ENCODE data around the gene CD300A.
"Not testable (repeated sequence)": the region's sequence is repeated elsewhere in the genome, so short reads cannot be mapped to it uniquely, and the experiment has no call there.

Gene CD300A

DNA sequence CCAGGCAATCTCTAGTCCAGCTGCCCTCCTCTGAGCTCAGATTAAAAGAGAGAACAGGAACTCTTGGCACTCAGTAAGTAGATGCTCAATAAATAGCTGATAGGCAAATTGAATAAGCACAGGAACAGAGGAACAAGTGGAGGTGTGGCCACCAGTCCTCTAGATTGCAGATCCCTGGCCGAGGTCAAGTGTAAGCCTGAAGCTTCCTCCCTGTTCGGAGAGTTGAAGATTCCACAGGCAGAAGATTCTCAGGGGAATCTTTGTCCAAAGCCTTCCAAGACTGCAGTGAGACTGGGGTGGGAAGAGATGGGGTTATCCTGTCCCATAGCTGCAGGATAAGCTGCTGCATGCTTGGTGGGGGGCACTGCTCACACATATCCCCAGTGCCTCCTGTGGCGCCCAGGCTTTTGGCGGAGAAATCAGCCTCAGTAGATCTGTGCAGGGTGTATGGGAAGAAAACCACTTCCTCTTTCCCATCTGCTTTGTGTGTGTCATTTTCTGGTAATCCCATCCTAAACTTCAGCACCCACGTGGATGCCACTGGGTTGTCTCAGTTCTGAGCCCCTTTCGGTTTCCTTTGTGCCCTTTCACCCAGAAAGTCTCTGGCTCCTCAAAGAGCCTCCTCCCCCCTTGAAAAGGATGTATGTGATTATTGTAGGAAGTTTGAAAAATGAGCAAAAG lies 12.1 kb downstream of the CD300A start:
- peak in 1 of 2 donors; percentile 17 for DNase-seq (ENCODE audit: low read depth in 2 of 2)

DNA sequence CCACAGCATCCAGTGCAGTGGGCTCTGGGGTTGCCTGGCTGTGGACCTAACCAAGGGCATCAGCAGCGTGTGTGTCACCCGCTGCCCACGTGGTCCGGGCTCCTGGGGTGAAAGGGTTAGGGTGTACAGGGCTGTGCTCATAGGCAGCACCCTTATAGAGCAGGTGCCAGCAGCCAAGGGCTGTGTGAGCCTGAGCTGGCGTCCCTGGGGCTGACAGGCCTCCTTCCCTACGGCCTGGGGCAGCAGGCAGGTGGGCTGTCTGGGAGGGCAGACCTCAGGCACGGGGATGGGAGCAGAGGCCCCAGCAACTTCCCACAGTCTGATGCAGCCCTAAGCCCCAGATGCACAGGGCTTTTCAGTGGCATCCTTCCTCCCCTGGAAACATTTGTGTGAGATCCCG lies 13.9 kb downstream of the CD300A start:
- DNase-seq (ENCODE audit: low read depth in 2 of 2) = no peak

DNA sequence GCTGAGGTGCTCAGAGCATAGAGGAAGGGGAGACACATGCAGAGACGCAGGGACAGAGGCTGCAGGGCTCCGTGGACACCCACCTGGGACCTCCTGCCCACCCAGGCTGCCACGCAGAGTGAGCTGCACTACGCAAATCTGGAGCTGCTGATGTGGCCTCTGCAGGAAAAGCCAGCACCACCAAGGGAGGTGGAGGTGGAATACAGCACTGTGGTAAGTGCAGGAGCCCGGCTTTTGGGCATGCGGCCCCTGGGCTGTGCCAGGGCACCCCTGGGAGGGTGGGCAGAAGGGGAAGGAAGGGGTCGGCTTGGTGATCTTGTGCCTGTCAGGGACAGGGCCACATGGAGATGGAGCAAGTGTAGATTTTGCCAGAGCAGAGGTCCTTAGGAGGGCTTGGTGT lies 15.2 kb downstream of the CD300A start:
- DNase-seq (ENCODE audit: low read depth in 2 of 2) = no peak

DNA sequence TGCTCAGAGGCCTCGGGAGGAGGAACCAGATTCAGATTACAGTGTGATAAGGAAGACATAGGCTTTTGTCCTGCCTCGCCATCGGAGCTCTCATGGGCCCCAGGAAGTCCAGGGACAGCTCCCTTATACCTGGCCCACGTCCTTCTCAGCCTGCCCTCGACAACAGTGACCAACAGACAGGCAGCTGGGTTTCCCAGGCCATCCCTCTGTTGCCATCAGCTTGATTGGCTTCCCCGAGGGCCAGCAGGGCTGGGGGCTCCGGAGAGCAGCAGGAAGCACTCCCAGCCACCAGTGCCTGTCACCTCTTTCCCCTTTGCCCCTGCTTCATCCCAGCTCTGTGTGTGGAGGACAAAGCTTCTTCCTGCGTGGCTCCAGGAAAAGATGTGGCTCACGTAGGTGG lies 17.6 kb downstream of the CD300A start:
- no peak for DNase-seq (ENCODE audit: low read depth in 2 of 2)

DNA sequence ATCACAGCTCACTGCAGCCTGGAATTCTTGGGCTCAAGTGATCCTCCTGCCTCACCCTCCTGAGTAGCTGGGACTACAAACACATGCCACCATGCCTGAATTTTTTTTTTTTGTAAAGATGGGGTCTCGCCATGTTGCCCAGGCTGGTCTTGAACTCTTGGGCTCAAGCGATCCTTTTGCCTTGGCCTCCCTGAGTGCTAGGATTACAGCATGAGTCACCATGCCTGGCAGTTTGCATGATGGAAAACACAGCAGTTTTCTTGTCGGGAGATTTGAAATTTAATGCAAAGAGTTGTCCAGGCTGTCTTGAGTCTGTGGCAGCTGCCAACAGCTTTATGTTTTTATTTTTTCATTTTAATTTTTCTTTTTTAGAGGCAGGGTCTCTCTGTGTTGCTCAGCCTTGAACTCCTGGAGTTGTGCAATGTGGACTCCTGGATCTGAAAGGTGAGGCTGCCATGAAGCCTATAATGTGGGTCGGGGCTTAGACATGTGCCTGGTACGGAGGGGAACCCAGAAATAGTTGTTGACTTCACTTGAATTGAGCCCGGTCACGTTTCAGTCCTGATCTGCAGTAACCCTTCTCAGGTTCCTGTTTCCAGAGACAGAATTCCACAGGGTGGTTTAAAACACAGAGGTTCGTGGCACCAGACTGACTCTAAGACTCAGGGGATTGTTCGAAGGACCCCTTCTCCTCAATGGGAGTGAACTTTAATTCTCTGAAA lies 18.7 kb downstream of the CD300A start:
- DNase-seq (ENCODE audit: low read depth in 2 of 2) = no peak

DNA sequence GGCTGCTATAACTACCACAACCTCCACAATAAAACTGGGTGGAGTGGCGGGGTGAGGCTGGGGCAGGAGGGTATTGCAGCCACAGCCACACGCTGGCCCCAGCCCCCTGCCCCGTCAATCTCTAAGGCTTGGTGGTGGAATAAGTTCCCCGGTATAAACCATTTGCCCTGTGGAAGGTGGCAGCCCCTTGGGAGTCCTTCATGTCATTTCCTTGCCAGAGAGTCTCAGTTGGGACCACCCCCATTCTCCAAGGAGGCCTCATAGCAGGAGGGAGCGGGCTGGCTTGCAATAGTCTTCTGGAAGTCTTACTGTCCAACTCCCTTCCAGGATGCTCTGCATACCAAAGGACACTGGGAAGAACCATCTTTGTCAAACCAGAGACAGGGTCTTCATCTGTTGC lies 19.4 kb downstream of the CD300A start:
- no peak for DNase-seq (ENCODE audit: low read depth in 2 of 2)

DNA sequence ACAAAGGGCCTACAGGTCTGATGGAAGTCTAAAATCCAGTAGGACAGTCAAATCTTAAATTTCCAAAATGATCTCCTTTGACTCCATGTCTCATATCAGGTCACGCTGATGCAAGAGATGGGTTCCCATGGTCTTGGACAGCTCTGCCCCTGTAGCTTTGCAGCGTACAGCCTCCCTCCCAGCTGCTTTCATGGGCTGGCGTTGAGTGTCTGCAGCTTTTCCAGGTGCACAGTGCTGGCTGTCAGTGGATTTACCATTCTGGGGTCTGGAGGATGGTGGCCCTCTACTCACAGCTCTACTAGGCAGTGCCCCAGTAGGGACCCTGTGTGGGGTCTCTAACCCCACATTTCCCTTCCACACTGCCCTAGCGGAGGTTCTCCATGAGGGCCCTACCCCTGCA lies 21.8 kb downstream of the CD300A start:
- not testable (repeated sequence) for DNase-seq (ENCODE audit: low read depth in 2 of 2)

DNA sequence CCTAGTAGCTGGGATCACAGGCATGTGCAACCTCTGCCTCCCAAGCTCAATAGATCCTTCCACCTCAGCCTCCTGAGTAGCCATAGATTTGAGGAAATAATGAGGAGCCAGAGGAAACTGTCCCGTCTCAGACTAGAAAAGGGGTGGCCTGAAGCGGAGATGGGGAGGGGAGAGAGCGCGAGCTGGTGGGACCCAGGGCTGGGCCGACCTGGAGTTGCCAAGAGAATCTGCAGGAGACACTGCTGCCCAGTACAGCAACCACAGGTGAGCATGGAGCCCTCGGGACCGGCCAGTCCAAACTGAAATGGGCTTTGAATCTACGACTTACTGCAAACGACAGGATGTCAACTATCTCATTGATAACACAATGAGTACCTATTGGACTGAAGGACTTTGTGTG lies 24.3 kb downstream of the CD300A start:
- DNase-seq (ENCODE audit: low read depth in 2 of 2) = no peak

DNA sequence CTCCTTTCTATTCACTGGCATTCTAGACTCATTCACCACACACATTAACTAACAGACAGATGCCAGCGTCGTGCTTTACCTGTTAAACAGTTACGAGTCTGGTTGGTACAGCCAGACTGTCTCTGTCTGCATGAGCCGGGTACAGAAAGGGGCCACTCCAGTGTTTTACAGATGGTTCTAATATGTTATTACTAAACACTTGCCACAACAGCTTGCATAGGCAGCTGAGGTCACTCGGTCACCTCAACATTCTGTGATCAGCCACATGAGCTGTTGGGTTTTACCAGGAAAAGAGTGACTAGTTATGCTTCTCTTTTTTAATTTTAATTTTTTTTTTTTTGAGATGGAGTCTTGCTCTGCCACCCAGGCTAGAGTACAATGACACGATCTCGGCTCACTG lies 25.2 kb downstream of the CD300A start:
- no peak for DNase-seq (ENCODE audit: low read depth in 2 of 2)

DNA sequence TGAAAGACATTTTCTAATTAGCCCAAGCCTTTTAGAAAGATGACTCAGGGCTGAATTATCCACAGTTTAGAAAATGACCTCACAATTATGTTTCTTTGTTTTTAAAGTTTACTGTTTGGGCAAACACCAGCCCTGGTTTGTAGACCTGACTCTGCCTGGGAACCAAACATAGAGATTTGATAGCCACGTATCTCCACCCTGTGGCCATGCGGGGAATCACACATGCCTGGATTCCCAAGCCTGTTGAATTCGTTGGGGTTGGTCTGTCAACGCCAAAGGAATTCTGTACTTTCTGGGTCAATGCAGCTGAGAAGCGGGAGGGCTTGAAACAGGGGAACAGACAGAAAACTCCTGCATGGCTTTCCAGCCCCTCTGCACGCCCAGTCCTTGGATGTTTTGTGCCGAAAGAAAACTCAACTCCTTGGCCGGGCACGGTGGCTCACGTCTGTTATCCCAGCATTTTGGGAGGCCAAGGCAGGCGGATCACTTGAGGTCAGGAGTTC lies 26.9 kb downstream of the CD300A start:
- peak; percentile 48 to 52 for DNase-seq (ENCODE audit: low read depth in 2 of 2)

DNA sequence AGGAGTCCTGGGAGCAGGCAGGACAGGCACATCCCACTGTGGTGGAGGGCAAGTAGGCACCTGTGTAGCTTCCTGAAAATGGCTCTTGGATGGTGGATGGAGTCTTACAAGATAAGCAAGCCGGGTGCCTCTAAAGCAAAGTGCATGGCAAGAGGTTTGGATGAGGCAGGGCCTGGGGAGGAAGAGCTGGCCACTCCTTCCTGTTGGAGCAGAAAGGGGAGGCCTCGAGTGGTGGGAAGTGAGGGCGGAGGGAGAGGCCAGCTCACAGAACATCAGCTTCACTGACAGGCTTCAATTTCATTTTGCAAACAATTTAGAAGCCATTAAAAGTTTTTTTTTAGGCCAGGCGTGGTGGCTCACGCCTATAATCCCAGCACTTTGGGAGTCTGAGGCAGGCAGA lies 31.0 kb downstream of the CD300A start:
- no peak for DNase-seq (ENCODE audit: low read depth in 2 of 2)

DNA sequence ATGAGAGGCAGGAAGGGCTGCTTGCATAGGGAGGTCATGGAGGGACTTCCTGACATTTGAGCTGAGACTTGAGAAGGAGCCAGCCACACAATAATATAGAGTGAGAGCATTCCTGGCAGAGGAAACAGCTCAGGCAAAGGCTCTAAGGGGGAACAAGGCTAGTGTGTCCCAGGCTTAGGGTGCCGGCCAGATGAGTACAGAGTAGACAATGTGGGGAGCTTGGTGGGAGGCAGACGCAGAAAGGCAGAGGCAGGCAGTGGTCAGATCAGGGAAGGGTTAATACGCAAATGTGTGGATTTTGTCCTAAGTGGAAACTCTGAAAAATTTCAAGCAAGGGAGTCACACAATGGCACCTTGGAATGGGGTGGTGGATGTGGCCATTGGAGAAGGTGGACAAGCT lies 33.6 kb downstream of the CD300A start:
- no peak for DNase-seq (ENCODE audit: low read depth in 2 of 2)

DNA sequence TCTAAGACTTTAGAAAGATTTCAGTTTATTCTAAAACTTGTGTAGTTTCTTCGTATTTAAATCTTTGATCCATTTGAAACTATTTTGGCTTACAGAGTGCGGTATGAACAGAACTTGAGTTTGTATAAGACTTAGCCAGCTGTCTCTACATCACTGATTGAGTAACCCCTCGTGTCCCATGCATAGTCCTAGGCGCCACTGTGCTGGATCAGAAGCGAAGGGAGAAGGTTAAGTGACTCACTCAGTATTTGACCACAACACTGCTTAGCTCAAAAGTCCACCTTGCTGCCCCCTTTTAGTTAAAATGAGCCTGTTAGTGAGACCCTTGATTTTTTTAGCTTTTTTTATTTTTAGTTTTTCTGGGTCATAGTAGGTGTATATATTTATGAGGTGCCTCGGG lies 36.4 kb downstream of the CD300A start:
- DNase-seq (ENCODE audit: low read depth in 2 of 2) = no peak

DNA sequence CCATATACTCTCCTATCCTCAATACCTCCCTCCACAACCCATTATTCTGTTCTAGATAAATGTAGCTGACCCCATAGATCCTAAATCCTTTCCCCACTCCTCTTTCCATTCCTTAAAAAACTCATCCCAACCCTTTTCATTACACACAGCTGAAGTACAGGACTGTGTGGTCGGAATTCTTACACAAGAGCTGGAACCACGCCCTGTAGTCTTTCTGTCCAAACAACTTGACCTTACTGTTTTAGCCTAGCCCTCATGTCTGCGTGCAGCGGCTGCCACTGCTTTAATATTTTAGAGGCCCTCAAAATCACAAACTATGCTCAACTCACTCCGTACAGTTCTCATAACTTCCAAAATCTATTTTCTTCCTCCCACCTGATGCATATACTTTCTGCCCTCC lies 37.5 kb downstream of the CD300A start:
- not testable (repeated sequence) for DNase-seq (ENCODE audit: low read depth in 2 of 2)

DNA sequence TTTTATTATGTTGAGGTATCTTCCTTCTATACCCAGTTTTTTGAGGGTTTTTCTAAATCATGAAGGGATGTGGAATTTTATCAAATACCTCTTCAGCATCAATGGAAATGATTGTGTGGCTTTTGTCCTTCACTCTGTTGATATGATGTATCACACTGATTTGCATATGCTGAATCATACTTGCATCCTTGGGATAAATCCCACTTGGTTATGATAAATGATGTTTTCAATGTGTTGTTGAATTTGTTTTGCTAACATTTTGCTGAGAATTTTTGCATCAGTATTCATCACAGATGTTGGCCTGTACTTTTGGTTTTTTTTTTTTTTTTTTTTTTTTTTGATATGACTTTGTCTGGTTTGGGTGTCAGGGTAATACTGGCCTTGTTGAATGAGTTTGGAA lies 41.7 kb downstream of the CD300A start:
- no peak for DNase-seq (ENCODE audit: low read depth in 2 of 2)

DNA sequence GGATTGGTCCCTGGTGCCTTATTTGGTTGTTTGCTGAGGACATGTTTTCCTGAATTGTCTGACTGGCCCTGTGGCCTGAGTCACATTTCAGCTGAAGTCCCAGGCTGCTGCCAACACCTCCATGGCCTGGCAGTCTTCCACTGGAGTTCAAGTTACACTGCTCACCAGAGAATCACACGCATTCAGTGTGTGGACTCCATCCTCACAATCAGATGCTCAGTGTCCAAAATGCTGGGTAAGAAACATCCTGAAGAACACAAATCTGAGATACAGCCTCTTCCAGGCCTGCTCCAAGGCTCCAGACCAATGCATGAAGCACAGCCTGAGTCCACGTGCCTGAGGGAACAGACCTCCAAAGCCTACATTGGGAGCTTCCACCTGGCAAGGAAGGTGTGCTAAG lies 45.6 kb downstream of the CD300A start:
- no peak for DNase-seq (ENCODE audit: low read depth in 2 of 2)

DNA sequence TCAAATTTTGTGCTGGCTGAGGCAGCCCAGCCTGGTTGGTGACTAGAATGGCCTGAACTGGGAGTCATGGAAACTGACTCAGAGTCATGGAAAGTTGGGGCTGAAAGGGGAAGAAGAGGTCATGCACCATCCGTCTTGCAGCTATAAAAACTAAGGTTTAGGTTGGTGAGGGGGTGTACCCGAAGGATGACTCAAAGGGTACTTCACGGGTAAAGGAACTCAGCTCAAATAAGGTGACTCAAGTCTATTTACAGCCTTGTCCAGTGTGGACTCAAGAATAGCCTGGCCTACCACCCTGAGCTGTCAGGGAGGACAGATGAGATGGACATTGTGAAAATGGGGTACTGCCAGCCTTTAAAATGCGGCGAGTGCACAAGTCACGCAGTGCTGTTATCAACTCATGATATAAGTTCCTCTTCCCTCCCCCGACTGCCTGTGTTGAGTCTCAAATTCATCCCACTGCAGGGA lies 46.2 kb downstream of the CD300A start:
- DNase-seq (ENCODE audit: low read depth in 2 of 2) = peak; percentile 34 to 52

DNA sequence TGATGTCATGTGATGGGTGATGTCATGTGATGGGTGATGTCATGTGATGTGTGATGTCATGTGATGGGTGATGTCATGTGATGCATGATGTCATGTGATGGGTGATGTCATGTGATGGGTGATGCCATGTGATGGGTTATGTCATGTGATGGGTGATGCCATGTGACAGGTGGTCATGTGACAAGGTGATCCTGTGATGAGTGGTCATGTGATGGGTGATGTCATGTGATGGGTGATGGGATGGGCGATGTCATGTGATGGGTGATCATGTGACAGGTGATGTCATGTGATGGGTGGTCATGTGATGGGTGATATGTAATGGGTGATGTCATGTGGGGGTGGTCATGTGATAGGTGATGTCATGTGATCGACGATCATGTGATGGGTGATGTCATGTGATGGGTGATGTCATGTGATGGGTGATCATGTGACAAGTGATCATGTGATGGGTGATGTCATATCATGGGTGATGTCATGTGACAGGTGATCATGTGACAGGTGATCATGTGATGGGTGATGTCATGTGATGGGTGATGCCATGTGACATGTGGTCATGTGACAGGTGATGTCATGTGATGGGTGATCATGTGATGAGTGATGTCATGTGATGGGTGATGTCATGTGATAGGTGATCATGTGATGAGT lies 47.7 kb downstream of the CD300A start:
- DNase-seq (ENCODE audit: low read depth in 2 of 2) = peak in 1 of 2 donors; percentile 39

DNA sequence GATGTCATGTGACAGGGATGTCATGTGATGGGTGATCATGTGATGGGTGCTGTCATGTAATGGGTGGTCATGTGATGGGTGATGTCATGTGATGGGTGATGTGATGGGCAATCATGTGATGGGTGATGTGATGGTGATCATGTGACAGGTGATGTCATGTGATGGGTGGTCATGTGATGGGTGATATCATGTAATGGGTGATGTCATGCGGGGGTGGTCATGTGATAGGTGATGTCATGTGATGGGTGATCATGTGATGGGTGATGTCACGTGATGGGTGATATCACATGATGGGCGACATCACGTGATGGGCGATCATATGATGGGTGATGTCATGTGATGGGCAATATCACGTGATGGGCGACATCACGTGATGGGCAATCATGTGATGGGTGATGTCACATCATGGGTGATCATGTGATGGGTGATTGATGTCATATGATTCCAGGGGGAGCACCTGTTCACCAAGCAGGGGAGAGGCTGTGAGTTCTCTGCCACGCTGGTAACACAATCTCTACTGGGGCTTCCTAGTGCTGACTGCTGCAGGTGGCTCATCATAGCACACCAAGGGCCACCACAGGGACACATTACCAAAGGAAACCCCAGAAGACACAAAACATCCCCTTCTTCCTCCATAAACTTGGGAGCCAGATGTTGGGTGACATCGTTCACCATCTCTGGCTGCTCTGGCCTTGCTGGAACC lies 48.3 kb downstream of the CD300A start:
- DNase-seq (ENCODE audit: low read depth in 2 of 2) = peak; percentile 13 to 32

DNA sequence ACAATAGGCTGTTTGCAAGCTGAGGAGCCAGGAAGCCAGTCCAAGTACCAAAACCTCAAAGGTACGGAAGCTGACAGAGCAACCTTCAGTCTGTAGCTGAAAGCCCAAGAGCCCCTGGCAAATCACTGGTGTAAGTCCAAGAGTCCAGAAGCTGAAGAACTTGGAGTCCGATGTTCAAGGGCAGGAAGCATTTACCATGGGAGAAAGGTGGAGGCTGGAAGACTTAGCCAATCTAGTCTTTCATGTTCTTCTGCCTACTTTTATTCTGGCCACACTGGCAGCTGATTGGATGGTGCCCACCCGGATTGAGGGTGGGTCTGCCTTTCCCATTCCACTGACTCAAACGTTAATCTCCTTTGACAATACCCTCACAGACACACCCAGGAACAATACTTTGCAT lies 49.5 kb downstream of the CD300A start:
- DNase-seq (ENCODE audit: low read depth in 2 of 2) = no peak

DNA sequence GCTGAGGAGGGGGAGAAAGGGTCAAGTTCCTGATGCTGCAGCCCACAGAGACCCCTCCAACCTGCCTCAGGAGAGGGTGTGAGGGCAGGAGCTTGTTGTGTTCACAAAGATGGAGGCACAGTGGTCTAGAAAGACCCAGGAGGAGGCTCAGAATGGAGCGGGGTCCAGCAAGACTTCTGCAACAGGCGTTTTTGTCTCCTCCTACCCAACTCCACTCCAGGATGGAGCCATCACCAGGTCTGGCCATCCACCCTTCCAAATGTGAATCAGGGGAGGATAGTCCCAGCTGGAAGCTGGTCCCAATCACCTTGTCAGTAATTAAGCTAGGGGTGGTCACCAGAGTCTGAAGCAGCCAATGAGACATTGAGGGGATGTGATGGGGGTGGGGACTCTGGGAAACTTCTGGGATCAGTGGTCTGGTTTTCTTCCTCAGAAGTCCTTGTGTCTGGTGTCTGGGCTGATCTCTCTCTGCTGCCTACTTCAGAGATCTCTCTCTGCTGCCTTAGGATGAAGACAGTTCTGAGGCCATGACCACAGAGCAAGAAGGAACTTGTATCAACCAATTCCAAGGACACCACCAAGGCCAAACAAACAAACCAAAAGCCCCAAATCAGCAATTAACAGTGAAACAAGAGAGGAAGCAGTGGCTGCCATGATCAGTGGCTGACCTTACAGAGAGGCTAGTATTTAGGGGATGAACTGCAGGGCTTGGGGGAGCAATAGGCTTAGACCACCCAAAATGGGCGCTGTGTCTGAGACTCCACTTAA lies 50.3 kb downstream of the CD300A start:
- DNase-seq (ENCODE audit: low read depth in 2 of 2) = no peak
